NCI-H2081 (cell line): ENCODE data around the gene KBTBD8.

Experiments used
- DNase-seq, 2 experiments: peaks; one replicate each; lab custom pipeline; 2025; lab: John Stamatoyannopoulos, UW

KBTBD8 gene, protein sequence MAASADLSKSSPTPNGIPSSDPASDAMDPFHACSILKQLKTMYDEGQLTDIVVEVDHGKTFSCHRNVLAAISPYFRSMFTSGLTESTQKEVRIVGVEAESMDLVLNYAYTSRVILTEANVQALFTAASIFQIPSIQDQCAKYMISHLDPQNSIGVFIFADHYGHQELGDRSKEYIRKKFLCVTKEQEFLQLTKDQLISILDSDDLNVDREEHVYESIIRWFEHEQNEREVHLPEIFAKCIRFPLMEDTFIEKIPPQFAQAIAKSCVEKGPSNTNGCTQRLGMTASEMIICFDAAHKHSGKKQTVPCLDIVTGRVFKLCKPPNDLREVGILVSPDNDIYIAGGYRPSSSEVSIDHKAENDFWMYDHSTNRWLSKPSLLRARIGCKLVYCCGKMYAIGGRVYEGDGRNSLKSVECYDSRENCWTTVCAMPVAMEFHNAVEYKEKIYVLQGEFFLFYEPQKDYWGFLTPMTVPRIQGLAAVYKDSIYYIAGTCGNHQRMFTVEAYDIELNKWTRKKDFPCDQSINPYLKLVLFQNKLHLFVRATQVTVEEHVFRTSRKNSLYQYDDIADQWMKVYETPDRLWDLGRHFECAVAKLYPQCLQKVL

GRCh38 chr3:66998113-66998903 is at the start of gene KBTBD8:
Gene KBTBD8, plus strand, starts transcription at chr3:66998307. Its CDS starts 49 bp downstream, at chr3:66998356.
- DNase-seq: peak; percentile 95 to 98

- peak in 1 of 2 experiments; percentile 8 for DNase-seq
Measured at GRCh38 chr3:66948838-66949237, 49.3 kb upstream of the KBTBD8 start.

- no peak for DNase-seq
Measured at GRCh38 chr3:66949898-66950297, 48.2 kb upstream of the KBTBD8 start.

DNA sequence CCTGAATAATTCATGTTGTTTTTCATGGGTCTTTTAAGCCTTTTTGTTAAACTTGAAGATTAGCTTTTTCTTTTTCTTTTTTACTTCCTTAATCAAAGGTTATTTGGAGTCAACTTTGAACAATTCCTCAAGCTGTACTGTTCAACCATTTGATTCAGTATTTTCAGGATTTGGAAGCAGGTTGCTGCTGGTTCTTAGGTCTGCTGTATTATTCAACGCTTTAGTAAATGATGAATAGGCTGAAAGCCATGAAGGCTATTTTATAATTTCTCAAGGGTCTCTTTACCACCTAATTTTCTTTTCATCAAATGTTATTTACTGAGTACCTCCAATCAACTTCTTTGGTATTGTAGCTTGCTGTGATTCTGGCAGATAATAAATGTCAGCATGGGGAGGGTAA is 45.8 kb upstream of the KBTBD8 start:
- no peak for DNase-seq

DNA sequence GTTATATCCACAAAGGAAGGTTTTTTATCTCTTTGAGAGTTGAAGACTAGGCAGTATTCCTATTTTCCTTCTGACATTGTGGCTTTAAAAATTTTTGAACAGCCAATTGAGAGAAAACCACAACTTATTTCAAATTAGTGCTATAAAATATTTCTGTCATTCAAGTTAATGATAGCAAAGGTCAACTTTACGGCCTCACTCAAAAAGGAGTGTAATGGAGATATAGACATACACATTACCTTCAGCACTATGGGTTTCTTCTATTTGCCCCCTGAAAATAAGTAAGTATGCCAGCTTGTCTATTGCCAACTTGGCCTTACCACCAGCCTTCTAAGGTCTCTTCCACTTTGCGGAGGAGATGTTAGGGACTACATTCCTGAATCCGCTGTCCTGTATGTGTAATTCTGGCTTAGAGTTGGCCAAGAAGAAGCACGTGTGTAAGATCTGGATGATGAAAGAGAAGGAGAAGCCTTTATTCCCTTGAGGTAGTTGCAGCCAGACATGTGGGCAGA is 44.1 kb upstream of the KBTBD8 start:
- no peak for DNase-seq

DNA sequence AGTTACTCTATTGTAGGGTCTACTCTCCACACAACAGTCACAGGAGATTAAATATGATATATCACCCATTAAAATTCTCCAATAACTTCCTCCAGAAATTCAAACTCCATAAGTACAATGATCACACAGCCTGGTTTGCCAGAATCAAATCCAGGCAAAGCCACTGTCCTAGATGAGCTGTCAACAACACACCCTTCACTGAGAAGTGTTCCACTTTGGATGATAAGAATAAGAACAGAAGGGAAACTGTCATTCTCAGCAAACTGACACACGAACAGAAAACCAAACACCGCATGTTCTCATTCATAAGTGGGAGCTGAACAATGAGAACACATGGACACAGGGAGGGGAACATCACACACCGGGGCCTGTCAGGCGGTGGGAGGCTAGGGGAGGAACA is 41.4 kb upstream of the KBTBD8 start:
- no peak for DNase-seq

DNA sequence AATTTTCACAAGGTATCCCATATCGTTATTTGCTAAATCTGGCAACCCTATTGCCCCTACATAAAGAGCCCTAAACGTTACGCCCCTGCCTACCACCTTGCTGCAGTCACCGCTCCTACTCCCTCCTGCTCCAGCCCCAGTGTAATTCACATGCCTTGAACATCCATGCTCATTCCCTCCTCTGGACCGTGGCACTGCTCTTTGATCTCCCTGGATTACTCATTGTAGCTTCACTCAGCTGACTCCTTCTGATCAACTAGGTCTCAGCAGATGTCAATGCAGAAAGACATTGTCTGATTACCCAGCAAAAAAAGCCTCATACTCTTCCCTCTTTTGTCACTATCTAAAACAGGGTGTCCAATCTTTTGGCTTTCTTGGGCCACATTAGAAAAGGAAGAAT is 40.7 kb upstream of the KBTBD8 start:
- no peak for DNase-seq

DNA sequence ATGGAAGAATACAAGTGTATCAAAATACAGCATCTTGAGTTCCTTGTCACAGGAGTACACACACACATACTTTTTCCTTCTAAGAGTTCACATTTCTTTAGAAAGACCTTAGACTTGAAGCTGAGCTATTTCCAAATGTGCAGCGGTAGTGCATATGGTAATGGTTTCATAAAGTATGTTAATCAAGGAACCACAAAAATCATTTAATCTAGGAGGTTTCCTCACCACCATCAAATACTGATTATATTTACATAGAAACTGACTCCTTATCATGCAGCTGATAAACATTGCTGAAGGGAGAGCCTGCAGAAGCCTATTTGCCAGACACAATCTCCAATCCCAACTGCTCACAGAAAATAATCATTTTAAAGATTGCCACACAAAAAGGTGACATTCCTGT is 40.0 kb upstream of the KBTBD8 start:
- DNase-seq: no peak

- no peak for DNase-seq
Measured at GRCh38 chr3:66962664-66963063, 35.4 kb upstream of the KBTBD8 start.

GRCh38 chr3:66971245-66971644 is 26.9 kb upstream of the KBTBD8 start:
- no peak for DNase-seq

DNA sequence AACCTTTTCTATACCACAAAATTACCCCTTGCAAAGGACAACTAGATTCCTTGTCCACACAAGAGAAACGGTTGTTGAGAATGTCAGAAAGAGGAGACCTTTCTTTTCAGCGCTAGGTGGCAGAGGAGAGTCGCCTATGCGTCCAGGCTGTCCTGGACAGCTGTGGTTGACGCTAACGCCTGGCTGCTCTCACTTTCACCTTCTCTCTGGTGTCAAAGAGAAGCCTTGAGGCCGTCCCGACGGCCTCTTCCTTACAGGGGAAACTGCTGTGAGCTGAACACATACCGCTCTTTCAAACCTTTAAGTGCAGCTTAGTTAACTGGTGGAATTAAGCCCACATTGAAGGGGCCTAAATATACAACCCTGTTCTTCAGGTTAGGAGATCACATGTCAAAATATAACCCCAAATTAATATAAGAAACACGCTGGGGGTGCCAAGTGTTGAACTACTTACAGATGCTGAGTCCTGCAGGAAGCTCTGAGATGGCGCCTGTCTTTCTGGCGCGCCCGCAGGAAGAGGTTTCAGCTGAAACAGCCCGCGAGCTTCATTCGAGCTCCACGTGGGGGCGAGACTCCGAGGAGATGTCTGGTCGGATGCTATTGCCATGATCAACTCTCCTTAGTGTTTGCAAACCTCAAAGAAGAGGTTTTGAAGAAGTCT is 26.1 kb upstream of the KBTBD8 start:
- DNase-seq: peak; percentile 61 to 62

- no peak for DNase-seq
Measured at GRCh38 chr3:66980791-66981190, 17.3 kb upstream of the KBTBD8 start.

- no peak for DNase-seq
Measured at GRCh38 chr3:66983101-66983500, 15.0 kb upstream of the KBTBD8 start.

DNA sequence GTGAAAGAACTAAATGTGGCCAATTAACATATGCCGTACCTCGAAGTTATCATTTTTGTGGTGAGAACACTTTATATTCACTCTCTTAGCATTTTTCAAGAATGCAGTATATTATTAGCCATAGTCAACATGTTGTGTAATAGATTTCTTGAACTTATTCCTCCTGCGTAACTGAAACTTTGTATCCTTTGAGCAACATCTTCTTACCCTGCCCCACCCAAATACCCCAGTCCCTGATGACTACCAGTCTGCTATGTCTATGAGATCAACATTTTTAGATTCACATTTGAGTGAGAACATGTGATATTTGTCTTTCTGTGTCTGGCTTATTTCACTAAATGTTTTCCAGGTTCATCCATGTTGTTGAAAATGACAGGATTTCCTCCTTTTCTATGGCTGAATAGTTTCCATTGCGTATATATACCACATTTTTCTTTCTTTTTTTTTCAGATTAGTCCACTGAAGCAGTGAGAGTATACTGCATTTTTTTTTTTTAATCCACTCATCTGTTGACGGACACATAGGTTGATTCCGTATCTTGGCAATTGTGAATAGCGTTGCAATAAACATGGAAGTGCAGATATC is 12.7 kb upstream of the KBTBD8 start:
- DNase-seq: no peak

DNA sequence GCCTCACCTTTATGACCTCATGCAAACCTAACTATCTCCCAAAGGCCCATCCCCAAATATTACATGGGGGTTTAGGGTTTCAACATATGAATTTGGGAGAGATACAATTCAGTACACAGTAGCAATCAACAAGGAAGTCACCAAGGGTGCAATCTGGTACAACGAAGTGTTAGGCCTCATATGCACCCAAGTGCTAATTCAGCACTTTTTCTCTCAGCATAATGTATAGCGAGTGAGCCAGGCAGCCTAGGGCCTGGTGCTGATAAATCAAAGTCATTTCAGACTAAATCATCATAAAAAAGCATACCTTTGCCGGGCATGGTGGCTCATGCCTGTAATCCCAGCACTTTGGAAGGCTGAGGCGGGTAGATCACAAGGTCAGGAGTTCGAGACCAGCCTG is 11.7 kb upstream of the KBTBD8 start:
- no peak for DNase-seq

DNA sequence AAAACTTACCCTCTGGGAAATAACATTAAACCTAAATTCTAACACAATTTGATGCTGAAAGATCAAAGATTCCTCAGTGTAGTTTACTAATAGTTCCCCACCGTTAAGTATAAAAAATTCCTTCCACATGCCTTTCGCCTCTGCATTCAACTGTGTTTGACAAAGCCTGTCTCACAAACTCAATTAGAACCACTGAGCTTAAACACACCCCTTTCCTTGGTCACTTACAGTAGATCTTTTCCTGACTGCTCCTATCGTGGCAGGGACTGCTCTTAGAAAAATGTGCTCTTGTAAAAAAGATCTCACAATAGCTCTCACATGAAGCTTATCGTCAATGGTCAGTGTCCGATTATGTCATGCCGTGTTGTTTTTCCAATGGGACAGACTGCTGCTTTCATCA is 8.9 kb upstream of the KBTBD8 start:
- no peak for DNase-seq

GRCh38 chr3:66989860-66990696 is 8.0 kb upstream of the KBTBD8 start:
- DNase-seq: no peak

- no peak for DNase-seq
Measured at GRCh38 chr3:66991459-66991858, 6.6 kb upstream of the KBTBD8 start.

GRCh38 chr3:66993082-66993481 is 5.0 kb upstream of the KBTBD8 start:
- no peak for DNase-seq

DNA sequence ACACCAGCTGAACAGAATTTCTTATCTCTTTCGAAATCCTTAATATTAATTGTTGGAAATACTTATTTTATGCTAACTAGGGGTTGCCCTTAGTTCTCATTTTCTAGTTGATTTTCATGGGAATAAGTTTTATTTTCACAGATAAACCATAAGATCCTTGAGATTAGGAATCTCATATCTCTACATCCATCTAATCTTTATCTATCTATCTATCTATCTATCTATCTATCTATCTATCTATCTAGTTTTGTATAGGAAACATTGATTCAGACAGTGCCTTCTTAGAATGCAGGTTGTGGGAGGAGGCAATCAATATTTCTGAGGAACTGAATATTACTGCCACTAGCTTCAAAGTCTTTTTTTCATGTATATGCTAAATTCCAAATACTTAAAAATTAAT is 3.5 kb upstream of the KBTBD8 start:
- DNase-seq: no peak

DNA sequence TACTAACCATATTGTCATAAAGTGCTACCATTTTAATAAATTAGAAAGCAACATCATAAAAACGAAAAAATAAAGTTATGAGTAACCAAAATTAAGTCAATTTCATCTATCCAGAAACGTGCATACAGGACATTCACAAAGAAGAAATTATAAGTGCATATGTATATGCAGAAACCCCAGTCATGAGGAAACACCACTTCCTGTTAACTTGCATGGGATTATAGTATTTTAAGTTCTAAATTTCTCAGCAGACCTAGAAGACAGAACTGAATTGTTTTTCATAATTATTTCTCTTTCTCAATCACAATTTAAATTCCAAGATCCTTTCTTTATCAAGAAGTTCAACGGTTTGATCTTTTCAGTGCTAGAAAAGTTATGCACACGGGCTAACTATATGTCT is 1.4 kb upstream of the KBTBD8 start:
- no peak for DNase-seq
